Lower lobe of right lung (tissue), 2 donors: Measurements from ENCODE around the gene EIF2AK2. TPM values are rescaled to one million over a fixed set of nuclear protein-coding genes. Genes with fewer than 3 reads are reported as not detected.

ENCODE experiments used
- ATAC-seq, 2 donors: fragments of 200-7000 bp; cut with Tn5 transposase; one replicate each; pipeline ENCODE4 v1.9.1; 2020 to 2022; ENCODE audit warnings: mild to moderate bottlenecking in 2 of 2, moderate library complexity in 2 of 2
- DNase-seq: peaks from one replicate; pipeline ENCODE4 v3.0.0-alpha.2; 2020
- H3K27ac ChIP-seq: fragments of 200-600 bp; one replicate; pipeline ENCODE4 v1.8.0; 2022
- H3K27me3 ChIP-seq: fragments of 200-600 bp; one replicate; pipeline ENCODE4 v1.8.0; 2022; ENCODE audit warnings: low read depth
- H3K36me3 ChIP-seq: fragments of 200-600 bp; one replicate; pipeline ENCODE4 v1.8.0; 2022; ENCODE audit warnings: mild to moderate bottlenecking
- H3K4me1 ChIP-seq: fragments of 200-600 bp; one replicate; pipeline ENCODE4 v1.8.0; 2022
- H3K4me3 ChIP-seq: fragments of 200-600 bp; one replicate; pipeline ENCODE4 v1.8.0; 2022; ENCODE audit warnings: mild to moderate bottlenecking
- H3K9me3 ChIP-seq: fragments of 200-600 bp; one replicate; pipeline ENCODE4 v1.8.0; 2022
- intact Hi-C: fragments of 100-400 bp; cut with DNase I; formaldehyde crosslinking; loops from one replicate; pipeline ENCODE4 v1.11.0; 2022
- total RNA-seq: library from RNA; stranded (reverse); fragmentation: NEBNext Ultra II Directional; extraction: Animal tissue kit (Norgen Biotek cat#: 25700); gene quantifications from one replicate; pipeline ENCODE4 v1.2.1, GENCODE V29; 2021
- TF ChIP-seq, protein P1 (sequence below): fragments of 200-600 bp; IDR thresholded peaks from one replicate; pipeline ENCODE4 v1.8.0; 2022; ENCODE audit warnings: antibody characterized with exemption, mild to moderate bottlenecking
- donor health status: DM: no; HTN: yes; CAD: no; lungs with severe emphysema.

The EIF2AK2 gene
- total RNA-seq, 1 donor from 2014 or later, result 69.2 TPM

DNA sequence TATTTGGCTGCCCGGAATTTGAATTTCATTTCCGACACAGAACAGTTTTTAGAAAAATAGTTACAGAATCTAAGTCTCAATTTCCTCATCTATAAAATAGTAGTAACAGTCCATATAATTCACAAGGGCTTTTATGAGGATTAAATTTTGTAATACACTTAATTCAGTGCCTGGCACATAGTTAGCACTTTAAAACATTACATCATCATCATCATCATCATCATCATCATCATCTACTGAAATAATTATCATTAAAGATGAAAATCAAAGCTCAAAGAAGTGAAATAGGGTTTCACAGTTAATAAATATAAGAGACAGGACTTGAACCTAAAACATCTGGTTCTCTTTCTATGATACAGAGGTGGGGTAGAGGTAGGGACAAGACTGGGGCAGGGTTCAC is 85.8 kb downstream of the EIF2AK2 start:
- intact Hi-C loops, result no loop called here
- no peak overlapping the region for H3K27ac ChIP-seq
- DNase-seq (no peak), ATAC-seq (no peak)
- H3K27me3 ChIP-seq, result no peaks in the 10 kb centered on the region
- TF ChIP-seq, protein P1, sequence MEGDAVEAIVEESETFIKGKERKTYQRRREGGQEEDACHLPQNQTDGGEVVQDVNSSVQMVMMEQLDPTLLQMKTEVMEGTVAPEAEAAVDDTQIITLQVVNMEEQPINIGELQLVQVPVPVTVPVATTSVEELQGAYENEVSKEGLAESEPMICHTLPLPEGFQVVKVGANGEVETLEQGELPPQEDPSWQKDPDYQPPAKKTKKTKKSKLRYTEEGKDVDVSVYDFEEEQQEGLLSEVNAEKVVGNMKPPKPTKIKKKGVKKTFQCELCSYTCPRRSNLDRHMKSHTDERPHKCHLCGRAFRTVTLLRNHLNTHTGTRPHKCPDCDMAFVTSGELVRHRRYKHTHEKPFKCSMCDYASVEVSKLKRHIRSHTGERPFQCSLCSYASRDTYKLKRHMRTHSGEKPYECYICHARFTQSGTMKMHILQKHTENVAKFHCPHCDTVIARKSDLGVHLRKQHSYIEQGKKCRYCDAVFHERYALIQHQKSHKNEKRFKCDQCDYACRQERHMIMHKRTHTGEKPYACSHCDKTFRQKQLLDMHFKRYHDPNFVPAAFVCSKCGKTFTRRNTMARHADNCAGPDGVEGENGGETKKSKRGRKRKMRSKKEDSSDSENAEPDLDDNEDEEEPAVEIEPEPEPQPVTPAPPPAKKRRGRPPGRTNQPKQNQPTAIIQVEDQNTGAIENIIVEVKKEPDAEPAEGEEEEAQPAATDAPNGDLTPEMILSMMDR, result no peak
- no peaks in the 10 kb centered on the region for H3K4me1 ChIP-seq
- H3K9me3 ChIP-seq, result no peaks in the 10 kb centered on the region
- peaks cover 98% of the 10 kb centered on the region for H3K36me3 ChIP-seq
- no peak overlapping the region for H3K4me3 ChIP-seq

DNA sequence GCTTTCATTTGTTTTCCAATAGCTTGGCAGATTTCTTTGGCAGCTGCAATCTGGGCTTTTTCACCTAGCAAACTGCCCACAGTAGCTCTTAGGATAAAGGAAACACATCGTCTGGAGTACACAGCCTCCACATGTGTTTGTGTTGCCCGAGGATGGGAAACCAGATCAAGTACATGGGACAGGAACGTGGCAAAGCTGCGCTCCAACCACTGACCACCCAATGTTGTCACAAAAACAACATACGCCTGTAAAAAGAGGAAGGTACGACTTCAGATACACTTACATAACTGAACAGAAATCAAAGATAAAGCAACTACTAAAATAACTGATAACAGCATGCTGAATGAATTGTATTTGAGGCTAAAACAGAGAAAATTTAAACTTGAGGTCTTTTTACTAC is 88.1 kb downstream of the EIF2AK2 start:
- Histone ChIP-seq H3K27ac (no peak overlapping the region), H3K27me3 (no peaks in the 10 kb centered on the region), H3K36me3 (peaks cover 99% of the 10 kb centered on the region), H3K4me1 (no peaks in the 10 kb centered on the region), H3K4me3 (no peak overlapping the region), H3K9me3 (no peaks in the 10 kb centered on the region)
- ATAC-seq, result no peak
- DNase-seq, result no peak
- intact Hi-C loops, result no loop called here
- TF ChIP-seq, protein P1, result no peak

DNA sequence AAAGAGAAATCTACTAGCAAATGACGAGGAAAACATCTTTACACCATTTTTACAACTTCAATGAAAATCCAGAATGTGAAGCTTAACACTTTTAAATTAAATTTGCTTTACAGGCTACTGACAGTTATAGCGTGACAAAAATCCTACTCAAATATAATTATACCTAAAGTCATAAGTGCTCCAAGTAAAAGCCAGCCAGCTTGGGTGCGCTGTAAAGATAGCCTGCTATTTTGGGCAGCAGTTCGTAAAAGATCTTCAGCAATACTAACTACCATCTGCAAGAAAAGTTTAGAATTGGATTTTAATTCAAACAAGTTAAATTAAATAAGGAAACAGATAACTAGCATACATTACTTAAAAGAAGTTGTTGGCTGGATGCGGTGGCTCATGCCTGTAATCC is 95.0 kb downstream of the EIF2AK2 start:
- ATAC-seq (no peak), DNase-seq (no peak)
- H3K4me1 ChIP-seq, result no peaks in the 10 kb centered on the region
- TF ChIP-seq, protein P1, result no peak
- H3K36me3 ChIP-seq, result peaks cover 96% of the 10 kb centered on the region
- no peaks in the 10 kb centered on the region for H3K9me3 ChIP-seq
- H3K27me3 ChIP-seq, result no peaks in the 10 kb centered on the region
- no peak overlapping the region for H3K4me3 ChIP-seq
- H3K27ac ChIP-seq, result no peak overlapping the region
- intact Hi-C loops, result no loop called here

DNA sequence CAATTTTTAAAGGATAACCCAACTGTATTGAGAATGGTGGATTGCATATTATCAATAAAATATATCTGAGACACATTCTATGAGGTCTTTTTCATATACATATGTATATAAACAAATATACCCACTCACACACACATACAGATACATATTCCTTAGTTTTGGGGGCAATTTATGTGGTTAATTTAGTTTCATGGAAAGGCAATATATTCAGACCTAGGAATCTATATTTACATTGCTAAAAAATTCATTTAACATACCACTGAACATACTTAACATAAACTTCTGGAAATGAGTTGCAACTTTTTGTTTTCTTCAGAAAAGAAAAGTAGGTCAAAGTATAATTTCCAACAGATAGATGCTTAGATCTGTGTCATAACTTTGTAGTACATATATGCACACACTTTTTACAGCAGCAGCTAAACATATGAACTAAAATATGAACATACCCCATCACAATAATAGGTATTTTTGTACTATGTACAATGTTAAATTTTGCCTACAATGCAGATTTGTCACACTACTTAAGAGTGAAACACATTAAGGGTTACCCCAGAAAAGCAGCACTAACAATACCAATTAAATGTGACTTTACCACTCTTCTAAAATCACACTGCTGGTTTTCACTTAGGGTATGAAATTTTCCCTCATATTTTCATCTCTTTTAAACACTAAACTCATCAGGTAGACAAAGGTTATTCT is 95.6 kb downstream of the EIF2AK2 start:
- Histone ChIP-seq H3K4me1 (no peaks in the 10 kb centered on the region), H3K4me3 (no peak overlapping the region), H3K27me3 (no peaks in the 10 kb centered on the region), H3K36me3 (peaks cover 96% of the 10 kb centered on the region), H3K27ac (no peak overlapping the region), H3K9me3 (no peaks in the 10 kb centered on the region)
- no peak for ATAC-seq
- TF ChIP-seq, protein P1, result no peak
- intact Hi-C loops, result no loop called here
- no peak for DNase-seq

DNA sequence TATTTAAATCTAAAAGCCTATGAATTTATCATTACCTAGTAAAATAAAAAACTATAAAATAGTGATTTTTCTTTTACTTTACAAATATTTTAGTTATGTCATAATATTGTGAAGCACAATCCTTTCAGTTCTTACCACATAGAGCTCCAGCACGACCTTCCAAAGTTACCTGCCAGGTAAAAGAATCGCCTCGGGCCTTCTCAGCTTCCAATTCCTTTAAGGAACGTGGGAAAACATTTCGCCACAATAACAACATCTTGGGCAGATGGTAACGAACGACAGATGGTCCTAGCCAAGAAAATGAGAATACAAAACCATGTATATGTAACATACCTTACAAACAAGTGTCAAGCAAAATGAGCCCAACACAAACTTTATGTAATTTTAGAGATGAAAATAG is 96.3 kb downstream of the EIF2AK2 start:
- ATAC-seq (no peak), DNase-seq (no peak)
- Histone ChIP-seq H3K4me3 (no peak overlapping the region), H3K27ac (no peak overlapping the region), H3K4me1 (no peaks in the 10 kb centered on the region), H3K27me3 (no peaks in the 10 kb centered on the region), H3K36me3 (peaks cover 96% of the 10 kb centered on the region), H3K9me3 (no peaks in the 10 kb centered on the region)
- intact Hi-C loops, result no loop called here
- TF ChIP-seq, protein P1, result no peak
